GM18508 (cell line): ENCODE results near the gene TLL2.
"Not testable (repeated sequence)": the region's sequence is repeated elsewhere in the genome, so short reads cannot be mapped to it uniquely, and the experiment has no call there.

Source experiments
- ATAC-seq: cut with Tn5 transposase; IDR thresholded peaks from one replicate; pipeline ENCODE4 v1.9.1; 2021; ENCODE audit warnings: moderate number of reproducible peaks; ENCODE audit not compliant: insufficient read depth, unreplicated experiment

The TLL2 gene

DNA sequence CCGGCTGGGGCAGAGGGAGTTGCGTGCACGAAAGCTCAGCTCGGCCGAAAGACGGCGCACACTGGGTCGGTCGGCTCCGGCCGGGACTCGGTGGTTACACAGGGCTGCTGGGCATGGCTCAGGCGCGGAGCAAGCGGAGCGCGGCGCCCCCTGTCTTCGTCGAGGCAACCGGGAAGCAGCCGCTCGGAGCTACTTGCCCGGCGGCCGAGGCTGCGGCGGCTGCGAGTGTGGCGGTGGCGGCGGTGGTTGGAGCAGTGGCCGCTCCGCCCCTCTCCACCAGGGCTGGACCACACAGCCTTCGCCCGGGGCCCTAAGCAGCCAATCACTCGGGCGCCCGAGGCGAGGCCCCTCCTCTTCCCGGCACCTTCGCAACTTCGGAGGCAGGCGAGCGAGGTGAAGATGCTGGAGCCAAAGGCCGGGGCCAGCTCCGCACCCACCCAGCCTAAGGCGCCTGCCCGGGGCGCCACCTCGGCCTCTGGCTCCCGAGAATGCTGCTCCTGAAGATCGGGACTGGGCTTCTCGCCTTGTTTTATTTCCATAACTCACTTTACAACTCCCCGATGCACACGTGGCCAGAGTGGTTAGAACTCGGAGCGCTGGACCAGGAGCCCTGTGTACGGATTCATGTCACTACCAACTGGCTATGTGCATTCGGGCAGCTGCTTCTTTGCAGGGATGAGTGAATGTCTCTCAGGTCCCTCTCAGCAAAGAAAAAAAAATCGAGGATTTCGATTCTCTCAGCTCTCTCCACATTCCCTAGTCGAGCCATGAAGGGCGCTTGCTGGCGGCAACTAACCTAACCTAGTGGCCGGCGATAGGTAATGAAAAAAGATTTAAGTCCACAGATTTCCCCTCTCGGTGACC, at the start of gene TLL2:
TLL2 (minus strand) TSS at position 229 of the 864 bp plus-strand sequence. CDS start 241 bp downstream, outside the sequence.
- ATAC-seq: peak; percentile 42

GRCh38 chr10:96560966-96561887, 47.5 kb upstream of the TLL2 start:
- ATAC-seq: no peak

GRCh38 chr10:96560489-96560888, 46.8 kb upstream of the TLL2 start:
- ATAC-seq: no peak

DNA sequence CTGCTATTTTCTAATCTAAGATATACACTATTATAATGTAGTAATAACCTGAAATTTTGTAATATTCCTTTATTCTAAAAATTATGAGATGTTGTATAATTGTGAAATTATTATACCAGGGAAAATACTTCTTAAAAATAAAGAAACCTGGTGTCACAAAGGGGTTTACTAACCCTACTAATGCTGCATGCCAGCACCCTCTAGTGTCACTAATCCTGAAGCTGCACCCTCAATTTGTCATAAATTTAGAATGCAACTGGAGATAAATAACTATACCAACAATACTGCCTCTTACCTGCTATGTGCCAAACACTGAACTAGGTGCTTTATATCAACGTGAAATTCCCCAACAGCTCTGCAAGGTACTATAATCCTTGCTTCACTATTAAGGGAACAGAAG, 42.3 kb upstream of the TLL2 start:
- ATAC-seq: no peak

GRCh38 chr10:96555330-96555729, 41.6 kb upstream of the TLL2 start:
- ATAC-seq: no peak

DNA sequence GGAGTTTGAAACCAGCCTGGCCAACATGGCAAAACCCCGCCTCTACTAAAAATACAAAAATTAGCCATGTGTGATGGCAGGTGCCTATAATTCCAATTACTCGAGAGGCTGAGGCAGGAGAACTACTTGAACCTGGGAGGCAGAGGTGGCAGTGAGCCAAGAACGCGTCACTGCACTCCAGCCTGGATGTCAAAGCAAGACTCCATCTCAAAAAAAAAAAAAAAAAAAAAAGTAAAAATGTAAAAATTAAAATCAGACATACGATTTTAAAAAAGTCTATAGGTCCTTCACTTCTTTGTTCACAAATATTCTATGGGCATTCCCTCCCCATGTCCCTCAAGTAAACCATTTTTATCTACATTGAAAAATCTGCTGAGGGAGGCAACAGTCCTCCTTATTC, 34.9 kb upstream of the TLL2 start:
- no peak for ATAC-seq

GRCh38 chr10:96545558-96545957, 31.8 kb upstream of the TLL2 start:
- ATAC-seq: not testable (repeated sequence)

DNA sequence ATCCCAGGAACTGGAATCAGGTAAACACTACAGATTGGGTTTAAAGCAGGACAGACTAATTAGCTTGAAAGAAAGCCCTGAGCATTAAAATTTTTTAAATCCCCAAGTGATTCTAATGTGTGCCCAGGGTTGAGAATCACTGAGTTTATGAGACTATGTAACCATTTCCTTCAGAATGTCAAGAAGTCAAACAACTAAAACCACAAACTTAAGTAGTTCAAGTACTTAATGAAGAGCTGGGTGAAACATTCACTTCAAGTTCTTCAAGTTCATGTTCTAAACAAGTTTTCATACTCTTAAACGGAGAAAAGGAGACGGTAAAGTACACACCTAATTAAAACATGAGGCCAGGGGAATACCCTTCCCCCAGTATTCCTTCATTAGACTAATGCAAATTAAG, 28.2 kb upstream of the TLL2 start:
- ATAC-seq: no peak

GRCh38 chr10:96540240-96540639, 26.5 kb upstream of the TLL2 start:
- no peak for ATAC-seq

DNA sequence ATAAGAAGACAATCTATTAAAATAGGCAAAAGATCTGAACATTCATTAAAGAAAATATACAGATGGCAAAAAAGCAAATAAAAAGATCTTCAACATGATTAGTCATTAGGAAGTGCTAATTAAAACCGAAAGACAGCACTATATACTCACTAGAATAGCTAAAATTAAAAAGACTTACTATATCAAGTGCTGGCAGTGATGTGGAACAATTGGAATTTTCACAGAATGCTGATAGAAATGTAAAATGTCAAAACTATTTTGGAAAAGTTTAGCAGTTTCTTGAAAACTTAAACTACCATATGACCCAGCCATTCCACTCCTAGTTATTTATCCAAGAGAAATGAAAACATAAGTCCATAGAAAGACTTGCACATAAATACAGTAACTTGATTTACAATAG, 25.0 kb upstream of the TLL2 start:
- no peak for ATAC-seq

DNA sequence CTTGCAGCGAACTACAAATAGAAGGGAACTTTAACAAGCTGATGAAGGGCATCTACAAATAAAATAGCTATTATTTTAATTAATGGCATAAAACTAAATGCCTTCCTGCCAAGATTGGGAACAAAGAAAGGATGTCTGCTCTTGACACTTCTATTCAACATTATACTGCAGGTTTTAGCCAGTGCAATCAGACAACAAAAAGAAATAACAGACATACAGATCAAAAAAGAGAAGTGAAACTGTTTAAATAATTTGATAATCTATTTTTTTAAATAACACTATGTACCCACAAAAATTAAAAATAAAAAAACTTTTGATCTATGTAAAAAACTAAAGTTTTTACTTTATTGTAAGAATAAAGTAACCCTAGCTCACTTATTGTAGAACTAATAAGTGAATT, 22.4 kb upstream of the TLL2 start:
- no peak for ATAC-seq

GRCh38 chr10:96532523-96532922, 18.8 kb upstream of the TLL2 start:
- ATAC-seq: no peak

GRCh38 chr10:96529634-96530279, 16.0 kb upstream of the TLL2 start:
- no peak for ATAC-seq

DNA sequence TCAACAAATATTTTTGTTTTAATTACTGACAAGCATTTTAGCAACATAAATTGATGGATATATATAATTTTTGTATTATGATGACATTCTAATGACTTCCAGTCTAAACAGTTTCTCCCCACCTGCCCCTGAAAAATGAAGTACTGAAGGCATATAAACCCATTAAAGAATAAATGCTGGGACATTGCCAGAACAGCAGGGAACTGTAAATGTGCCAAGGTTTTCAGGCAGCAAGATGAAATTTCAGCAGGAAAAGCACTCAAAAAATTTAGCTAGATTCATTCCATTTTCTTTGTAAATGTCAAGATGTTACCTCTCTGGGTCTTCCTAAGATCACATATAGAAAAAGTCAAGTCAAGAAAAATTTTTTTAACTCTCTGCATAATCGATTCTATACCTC, 11.0 kb upstream of the TLL2 start:
- ATAC-seq: no peak

DNA sequence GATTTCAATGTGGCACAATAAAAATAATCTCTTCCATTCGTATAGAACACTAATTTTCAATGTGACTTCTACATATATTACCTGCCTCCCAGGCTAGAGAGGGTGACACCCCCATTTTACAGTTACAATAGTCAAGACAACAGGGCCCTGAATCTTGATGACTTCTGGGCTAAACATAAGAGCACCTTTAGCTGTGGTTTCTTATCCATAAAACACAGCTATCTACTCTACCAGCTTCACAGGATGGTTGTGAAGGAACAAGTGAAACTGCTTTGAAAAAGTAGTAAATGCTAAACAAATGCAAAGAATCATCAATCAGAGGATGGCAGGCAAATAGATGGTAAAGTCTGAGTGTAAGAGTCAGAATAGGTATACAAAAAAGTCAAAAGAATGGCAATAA, 3.6 kb upstream of the TLL2 start:
- no peak for ATAC-seq

DNA sequence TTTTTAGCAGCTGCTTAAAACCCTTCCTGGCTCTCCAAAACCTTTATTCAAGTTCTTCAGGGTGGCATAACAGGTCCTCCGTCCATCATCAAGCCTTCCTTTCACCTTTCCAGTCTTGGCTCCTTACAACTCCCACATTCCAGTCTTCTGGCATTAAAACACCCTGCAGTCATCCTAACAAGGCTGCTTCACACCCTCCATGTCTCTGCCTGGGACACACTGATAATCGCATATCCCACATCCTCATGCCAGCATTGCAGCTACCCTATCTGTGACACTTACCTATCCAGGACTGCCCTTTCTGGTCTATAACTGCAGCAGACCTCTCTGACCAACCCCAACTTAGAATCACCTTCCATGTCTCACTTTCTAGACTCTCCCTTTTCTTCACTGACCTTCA, 2.6 kb upstream of the TLL2 start:
- ATAC-seq: no peak

DNA sequence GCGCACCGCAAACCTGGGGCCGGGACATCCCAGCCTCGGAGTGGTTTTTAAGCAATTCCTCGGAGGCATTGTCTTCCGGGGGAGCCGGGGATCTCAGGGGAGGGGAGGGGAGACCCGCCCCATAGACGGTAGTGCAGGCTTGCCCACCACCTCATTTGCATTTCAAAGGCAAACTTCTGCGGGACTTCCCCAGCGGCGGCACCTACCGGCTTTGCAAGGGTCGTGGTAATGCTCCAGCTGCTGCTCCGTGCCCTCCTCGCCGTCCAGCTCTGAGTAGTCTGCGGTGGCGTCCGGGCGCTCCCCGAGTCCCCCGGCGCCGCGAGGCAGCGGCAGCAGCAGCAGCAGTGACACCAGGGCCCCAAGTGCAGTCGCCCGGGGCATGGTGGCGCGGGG, 425 bp downstream of the TLL2 start:
- ATAC-seq: peak; percentile 25

DNA sequence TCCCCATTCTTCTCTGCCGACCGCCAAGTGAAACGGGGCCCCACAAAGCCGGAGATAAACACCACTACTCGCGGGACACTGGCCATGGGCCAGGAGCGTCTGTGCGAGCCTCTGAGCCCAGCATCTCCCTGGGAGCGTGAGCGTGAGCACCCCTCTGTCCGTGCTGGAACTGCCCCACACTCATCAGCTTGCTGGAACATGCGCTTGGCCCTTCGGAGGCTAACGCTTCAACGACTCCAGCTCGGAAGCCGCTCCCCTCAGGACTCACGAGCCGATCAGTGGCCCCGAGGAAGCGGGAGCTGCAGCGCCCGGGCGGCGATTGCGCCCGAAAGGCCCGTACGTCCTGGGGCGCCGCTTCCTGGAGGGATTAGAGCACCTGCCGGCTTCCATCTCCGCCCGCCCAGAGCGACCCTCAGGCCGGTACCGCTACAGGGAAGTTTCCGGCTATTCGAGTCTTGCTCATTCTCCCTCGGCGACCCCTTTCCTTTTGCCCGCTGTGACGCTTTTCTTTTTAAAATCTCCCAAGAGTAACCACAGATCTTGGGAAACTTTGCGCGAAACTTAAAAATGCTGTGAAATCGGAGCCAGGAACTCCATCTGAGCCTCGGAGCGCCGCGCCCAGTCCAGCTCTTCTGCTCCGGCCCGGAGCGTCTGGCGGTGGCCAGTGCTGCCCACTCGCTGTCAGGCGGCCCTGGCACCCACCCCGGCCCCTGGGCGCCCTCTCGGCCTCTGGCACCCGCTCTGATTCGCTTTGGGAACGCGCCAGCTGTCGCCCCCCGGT, 1.0 kb downstream of the TLL2 start:
- ATAC-seq: no peak

DNA sequence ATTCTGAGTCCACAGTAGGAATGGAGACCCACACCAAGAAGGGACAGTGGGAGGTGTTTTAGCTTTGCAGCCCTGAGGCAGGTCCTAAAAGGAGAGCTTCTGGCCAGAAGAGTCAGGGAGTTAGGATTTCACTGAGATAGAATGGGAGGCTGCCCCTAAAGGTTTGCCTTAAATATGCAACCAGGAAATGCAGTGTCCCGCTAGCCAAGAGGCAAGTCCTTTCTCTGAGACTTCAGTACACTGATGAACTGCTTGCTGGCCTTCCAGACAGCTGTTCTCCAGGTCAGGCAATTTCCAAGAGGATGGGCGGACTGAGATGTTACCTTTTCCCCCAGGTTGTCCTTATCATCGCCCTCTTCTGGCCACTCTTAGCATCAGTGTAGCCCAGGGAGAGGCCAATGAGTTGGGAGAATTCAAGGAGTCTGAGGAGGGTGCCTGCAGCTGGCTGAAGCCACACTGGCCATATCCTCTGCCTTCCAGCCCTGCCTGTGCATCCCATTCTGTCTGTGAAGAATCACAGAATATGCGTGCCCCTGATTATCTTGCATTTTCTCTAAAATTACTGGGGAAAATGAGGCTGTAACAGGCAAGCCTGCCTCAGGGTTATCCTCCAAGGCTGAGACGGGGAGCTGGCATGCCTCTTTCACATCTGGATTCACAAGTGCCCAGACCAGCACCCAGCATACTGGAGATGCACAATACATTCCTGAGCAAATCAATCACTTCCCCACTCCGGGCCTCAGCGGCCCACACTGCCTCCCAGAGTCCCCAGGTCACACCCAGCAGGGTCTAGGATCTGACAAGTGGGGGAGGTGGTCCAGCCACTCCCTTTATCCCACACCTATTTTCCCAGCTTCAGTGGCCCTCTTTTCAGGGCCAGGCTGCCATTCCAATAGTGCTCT, 2.4 kb downstream of the TLL2 start:
- no peak for ATAC-seq
